Neural progenitor cell (in vitro differentiated cells): Measurements from ENCODE around the gene CDK8.

ENCODE experiments used
- CTCF ChIP-seq: fragments of 200-600 bp; sonication (generic); IDR thresholded peaks from 2 replicates; pipeline ENCODE4 v1.5.1; 2017; ENCODE audit warnings: antibody characterized with exemption, mild to moderate bottlenecking
- EZH2 ChIP-seq: fragments of 200-600 bp; sonication (generic); IDR thresholded peaks from 2 replicates; pipeline ENCODE4 v1.6.1; 2017; ENCODE audit warnings: antibody characterized with exemption, mild to moderate bottlenecking, moderate library complexity

- TF ChIP-seq CTCF: no peak
- no peak for TF ChIP-seq EZH2
Measured at GRCh38 chr13:26325876-26326275, 71.9 kb downstream of the CDK8 start.
